ENCODE measurements around the gene WIPF1. TPM values are rescaled to one million over a fixed set of nuclear protein-coding genes. Genes with fewer than 3 reads are reported as not detected.

WIPF1 gene
- total RNA-seq, 4 donors from 2014 or later = 20.9 to 60.1 (median 43.3) TPM

- DNase-seq (ENCODE audit: low spot score) (no peak), ATAC-seq (ENCODE audit: low FRiP score) (no peak)
- TF ChIP-seq CTCF (IDR thresholded peaks at IDR 0.05) = no peak
Observed at GRCh38 chr2:174599310-174599921, 1.8 kb upstream of the WIPF1 start.

GRCh38 chr2:174597009-174597344 is 627 bp downstream of the WIPF1 start:
- ATAC-seq (ENCODE audit: low FRiP score) = no peak
- no peak for TF ChIP-seq CTCF (IDR thresholded peaks at IDR 0.05)

GRCh38 chr2:174595891-174596397 is 1.7 kb downstream of the WIPF1 start:
- DNase-seq (ENCODE audit: low spot score) = no peak
- ATAC-seq (ENCODE audit: low FRiP score) = no peak
- TF ChIP-seq CTCF (IDR thresholded peaks at IDR 0.05) = no peak

More at GRCh38 chr2:174597009-174597344, 627 bp downstream of the WIPF1 start:
- DNase-seq (ENCODE audit: low spot score) = no peak

GRCh38 chr2:174595116-174595809 is 2.3 kb downstream of the WIPF1 start:
- no peak for TF ChIP-seq CTCF (IDR thresholded peaks at IDR 0.05)
- DNase-seq (ENCODE audit: low spot score) (no peak), ATAC-seq (ENCODE audit: low FRiP score) (no peak)

GRCh38 chr2:174594456-174594855 is 3.1 kb downstream of the WIPF1 start:
- no peak for TF ChIP-seq CTCF (IDR thresholded peaks at IDR 0.05)
- DNase-seq (ENCODE audit: low spot score) (no peak), ATAC-seq (ENCODE audit: low FRiP score) (no peak)

GRCh38 chr2:174593574-174594203 is 3.9 kb downstream of the WIPF1 start:
- ATAC-seq (ENCODE audit: low FRiP score) = no peak

More at GRCh38 chr2:174593574-174594203, 3.9 kb downstream of the WIPF1 start:
- no peak for DNase-seq (ENCODE audit: low spot score)
- no peak for TF ChIP-seq CTCF (IDR thresholded peaks at IDR 0.05)

Data from omental fat pad (tissue), 4 donors.